IPS-NIHi11 (cell line): ENCODE results near the gene PPP1R18.
"Not testable (repeated sequence)": the region's sequence is repeated elsewhere in the genome, so short reads cannot be mapped to it uniquely, and the experiment has no call there.

ENCODE experiments used
- DNase-seq: peaks from one replicate; pipeline ENCODE4 v3.0.0; 2012; ENCODE audit warnings: mixed read lengths, low spot score

The PPP1R18 gene

DNA sequence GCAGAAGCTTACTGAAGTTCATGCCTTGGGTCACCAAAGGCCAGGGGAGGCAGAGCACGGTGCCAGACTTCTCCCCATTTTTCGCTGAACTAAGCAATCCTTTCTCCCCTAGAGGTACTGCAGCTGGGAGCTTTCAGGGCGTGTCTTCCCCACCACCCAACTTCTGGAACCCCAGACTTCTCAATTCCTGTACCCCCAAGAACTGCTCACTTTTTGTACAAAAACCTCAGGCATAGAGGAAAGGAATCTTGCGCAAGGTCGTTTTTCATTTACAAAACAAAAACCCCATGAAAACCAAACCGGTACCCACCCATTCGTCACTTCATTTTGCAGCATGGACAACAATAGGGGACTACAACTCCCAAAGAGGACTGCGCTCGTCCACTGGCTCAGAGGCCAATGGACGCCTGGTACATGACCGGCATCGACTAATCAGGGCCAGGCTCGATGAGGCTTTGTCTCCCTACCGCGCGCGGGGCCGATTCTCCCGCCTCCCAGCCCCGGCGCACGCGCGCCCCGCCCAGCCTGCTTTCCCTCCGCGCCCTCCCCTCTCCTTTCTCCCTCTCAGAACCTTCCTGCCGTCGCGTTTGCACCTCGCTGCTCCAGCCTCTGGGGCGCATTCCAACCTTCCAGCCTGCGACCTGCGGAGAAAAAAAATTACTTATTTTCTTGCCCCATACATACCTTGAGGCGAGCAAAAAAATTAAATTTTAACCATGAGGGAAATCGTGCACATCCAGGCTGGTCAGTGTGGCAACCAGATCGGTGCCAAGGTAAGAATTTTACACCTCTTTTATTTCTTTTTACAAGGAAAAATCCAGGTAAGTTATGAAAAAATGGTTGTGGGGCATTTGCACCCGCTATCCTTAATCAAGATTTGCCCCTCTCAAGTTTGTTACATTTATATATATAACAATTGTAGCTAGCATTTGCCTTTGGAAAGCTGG is 33.6 kb upstream of the PPP1R18 start, which contains the start of gene TUBB:
Gene TUBB (plus strand): TSS at position 562 of the 947 bp plus-strand sequence. CDS start 155 bp downstream, at position 717.
- DNase-seq: peak; percentile 83

GRCh38 chr6:30719356-30719755 is 32.9 kb upstream of the PPP1R18 start:
- DNase-seq: no peak

DNA sequence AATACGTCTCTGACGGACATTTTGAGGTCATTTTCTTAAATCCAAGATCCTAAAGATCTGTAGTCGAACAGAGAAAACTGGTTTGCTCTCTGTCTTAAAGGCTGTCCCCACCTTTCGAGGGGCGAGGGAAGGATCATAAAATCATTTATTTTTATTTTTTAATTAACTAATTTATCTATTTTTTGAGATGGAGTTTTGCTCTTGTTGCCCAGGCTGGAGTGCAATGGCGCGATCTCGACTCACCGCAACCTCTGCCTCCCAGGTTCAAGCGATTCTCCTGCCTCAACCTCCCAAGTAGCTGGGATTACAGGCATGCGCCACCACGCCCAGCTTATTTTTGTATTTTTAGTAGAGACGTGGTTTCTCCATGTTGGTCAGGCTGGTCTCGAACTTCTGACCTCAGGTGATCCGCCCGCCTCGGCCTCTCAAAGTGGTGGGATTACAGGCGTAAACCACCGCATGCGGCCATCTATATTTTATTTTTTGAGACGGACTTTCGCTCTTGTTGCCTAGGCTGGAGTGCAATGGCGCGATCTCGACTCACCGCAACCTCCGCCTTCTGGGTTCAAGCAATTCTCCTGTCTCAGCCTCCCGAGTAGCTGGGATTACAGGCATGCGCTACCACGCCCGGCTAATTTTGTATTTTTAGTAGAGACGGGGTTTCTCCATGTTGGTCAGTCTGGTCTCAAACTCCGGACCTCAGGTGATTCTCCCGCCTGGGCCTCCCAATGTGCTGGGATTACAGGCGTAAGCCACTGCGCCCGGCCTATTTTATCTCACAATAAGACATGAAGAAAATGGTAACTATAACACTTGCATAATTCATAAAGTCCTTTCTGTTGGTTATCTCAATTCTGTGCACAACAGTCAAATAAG is 31.6 kb upstream of the PPP1R18 start:
- DNase-seq: not testable (repeated sequence)

DNA sequence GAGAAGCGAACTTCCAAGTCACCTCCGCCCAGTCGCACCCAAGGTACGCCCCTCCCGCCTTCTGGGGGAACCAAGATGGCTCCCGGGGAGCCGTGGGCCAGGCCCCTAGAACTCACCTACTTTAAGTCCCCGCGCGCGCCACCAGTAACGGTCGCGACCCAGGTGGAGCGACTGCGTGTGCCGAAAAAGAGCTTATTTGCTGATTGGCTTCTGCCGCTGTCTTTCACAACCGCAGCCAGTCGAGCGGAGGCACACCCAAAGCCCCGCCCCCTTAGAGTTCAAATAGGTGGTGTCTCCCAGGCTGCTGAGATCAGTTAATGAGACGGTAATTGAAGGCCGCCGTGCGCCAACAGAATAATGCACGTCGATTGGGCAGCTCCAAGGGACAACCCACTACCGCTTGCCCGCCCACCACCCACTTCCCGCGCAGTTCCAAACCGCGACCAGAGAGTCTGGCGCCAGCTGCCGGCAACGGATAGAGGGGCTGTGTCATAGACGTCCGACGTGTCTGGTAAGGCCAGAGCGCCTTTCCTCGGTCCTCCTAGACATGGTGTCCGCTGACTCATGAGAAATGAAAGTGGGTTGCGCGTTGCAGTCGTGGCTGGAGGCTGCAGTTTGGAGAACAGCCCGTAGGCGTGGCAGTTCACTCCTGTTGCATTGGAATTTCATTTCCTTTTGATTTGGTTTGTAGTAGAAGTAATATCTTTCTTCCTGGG is 30.8 kb upstream of the PPP1R18 start, which contains the start of gene MDC1:
Gene MDC1 (minus strand): TSS at position 153 of the 716 bp plus-strand sequence. CDS start 2,106 bp downstream, outside the sequence.
- peak; percentile 89 for DNase-seq

DNA sequence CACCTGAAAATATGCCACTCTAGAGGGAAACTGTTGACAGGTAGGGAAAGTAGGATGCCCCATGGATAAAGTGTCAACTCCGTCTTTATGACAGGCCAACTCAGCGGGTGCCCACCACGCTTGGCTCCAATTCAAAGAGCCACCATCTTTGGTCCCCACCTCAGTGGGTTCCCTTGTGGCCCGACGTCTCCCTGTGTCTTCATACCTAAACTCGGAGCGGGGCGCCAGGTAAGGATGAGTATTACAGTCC is 30.4 kb upstream of the PPP1R18 start:
- DNase-seq: no peak

- no peak for DNase-seq
Measured at GRCh38 chr6:30714263-30714662, 27.8 kb upstream of the PPP1R18 start.

DNA sequence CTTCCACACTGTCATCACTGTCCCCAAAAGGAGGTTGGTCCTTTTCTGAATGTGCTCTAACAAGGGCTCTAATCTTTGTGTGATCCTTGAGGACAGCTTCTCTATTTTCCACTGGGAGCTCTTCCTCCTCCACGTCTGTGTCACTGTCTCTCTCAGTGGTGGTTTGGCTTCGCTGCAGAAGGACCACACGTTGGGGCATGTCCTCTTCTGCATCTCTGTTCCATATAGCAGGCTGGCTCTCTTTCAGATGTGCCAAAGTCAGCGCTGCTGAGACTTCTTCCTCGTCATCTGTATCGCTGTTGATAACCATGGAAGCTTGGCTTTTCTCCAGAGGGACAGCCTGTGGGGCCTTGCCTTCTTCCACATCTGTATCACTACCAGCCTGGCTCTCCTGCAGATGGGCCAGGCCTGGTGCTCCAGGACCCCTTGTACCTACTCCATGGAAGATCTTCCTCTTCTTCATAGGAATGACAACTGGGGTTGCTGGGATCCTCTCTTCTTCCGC is 26.0 kb upstream of the PPP1R18 start:
- no peak for DNase-seq

DNA sequence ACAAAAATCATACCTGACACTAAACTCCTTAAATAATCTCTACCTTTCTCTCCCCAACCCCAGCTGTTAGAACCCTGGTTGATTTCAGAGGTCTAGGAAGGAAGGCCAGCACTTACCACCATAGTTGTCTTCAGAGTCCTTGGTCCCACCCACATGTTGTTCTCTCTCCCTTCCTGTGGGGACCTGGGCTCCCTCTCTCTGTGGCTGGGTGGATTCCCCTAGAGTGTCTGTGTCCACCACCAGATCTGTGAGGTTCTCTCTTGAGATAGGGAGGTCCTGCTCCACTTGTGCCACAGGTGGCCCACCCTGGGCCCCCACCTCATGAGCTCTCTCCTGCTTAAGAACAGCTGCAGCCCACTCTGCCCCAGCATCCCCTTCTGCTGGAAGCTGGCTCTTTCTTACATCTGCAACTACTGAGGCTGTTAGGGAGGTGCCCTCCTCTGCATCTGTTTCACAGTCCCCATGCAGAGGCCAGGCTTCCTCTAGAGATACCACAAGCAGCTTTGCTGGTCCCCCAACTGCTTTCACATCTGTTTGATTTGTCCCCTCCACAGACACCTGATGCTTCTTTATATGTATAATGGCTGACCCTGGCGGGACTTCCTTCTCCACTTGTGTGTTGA is 25.4 kb upstream of the PPP1R18 start:
- DNase-seq: no peak

- DNase-seq: no peak
Measured at GRCh38 chr6:30709101-30709868, 22.8 kb upstream of the PPP1R18 start.

DNA sequence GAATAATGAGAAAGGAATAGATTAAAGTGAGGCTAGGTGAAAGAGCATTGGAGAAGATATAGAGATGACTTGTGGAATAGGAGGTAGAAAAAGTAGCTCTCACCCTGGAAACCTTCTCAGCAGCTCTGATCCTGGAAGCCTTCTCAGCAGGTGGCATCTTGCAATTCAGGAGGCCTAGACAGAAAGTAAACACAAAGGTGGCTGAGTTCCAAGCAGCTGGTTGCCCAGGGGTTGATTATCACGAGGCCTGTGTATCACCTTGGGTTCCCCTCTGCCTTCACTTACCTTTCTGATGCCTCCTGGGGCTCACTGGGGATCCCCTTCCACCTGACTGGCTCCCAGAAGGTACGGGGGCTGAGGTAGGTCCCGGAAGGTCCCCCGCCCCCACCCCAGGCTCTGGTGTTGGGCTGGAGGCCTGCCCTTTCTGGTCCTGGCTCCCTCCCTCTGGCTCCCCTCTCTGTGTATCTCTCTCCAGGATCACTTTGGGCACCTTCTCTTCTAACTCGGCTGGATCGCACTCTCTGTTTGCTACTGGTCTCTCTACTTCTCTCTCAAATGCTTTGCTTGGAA is 20.9 kb upstream of the PPP1R18 start:
- DNase-seq: no peak

GRCh38 chr6:30705620-30706019 is 19.2 kb upstream of the PPP1R18 start:
- no peak for DNase-seq

DNA sequence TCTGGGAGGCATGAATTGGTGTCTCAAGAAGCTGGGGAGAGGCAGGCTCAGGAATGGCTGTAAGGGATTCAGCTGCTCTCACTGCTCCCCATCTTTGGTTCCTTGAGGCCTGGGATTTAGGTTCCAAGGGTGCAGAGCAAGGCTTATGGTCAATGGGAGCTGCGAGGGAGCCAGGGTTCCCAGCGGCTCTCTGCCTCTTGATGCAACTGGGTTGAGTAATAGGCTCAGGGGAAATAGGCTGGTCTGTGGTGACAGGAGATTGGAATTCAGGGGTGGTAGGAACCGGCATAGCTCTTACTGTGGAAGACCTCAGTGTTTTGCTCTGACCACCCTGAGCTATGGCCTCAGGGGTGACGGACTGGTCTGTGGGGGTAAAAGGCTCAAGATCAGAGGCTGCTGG is 17.4 kb upstream of the PPP1R18 start:
- no peak for DNase-seq

DNA sequence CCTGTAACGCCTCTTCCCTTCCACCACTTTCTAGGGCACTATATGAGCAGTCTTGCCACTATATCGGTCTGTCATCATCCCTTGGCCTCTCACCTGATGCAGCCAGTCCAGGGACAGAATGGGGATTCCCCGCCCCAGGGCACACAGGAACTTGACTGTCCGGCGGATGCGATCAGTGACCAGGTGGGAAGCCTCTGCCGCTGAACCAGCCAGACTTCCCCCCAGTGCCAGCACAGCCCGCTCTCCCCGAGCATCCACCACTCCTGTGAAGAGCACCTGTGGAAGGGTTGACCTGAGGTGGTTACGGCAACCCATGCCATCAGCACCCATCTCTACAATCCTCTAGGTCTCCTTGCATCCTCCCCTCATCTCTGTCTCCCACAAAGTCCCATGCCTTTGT is 16.6 kb upstream of the PPP1R18 start:
- no peak for DNase-seq

- DNase-seq: no peak
Measured at GRCh38 chr6:30700340-30700739, 13.9 kb upstream of the PPP1R18 start.

GRCh38 chr6:30696432-30696831 is 10.0 kb upstream of the PPP1R18 start:
- DNase-seq: no peak

- DNase-seq: peak; percentile 35
Measured at GRCh38 chr6:30691208-30691847, 4.9 kb upstream of the PPP1R18 start.

- DNase-seq: peak; percentile 91
Measured at GRCh38 chr6:30690403-30691207, 4.2 kb upstream of the PPP1R18 start, which contains the start of gene NRM. Gene NRM (minus strand): TSS chr6:30690984. CDS start chr6:30690974, 10 bp downstream.

- no peak for DNase-seq
Measured at GRCh38 chr6:30689985-30690384, 3.5 kb upstream of the PPP1R18 start.
